DOHH2 (cell line): ENCODE results near the gene WRAP73.

Experiments used
- EZH2phosphoT487 ChIP-seq: fragments of 200-600 bp; sonication (generic); IDR thresholded peaks from 2 replicates; pipeline ENCODE4 v1.6.1; 2017; ENCODE audit warnings: borderline replicate concordance, mild to moderate bottlenecking, antibody characterized with exemption, low read length, moderate library complexity, mixed read lengths
- TF ChIP-seq, protein P1 (sequence below): fragments of 200-600 bp; sonication (generic); IDR thresholded peaks from one replicate; pipeline ENCODE4 v1.5.1; 2014; ENCODE audit warnings: antibody characterized with exemption, mild to moderate bottlenecking, low read depth, low read length; ENCODE audit not compliant: poor library complexity, severe bottlenecking

DNA sequence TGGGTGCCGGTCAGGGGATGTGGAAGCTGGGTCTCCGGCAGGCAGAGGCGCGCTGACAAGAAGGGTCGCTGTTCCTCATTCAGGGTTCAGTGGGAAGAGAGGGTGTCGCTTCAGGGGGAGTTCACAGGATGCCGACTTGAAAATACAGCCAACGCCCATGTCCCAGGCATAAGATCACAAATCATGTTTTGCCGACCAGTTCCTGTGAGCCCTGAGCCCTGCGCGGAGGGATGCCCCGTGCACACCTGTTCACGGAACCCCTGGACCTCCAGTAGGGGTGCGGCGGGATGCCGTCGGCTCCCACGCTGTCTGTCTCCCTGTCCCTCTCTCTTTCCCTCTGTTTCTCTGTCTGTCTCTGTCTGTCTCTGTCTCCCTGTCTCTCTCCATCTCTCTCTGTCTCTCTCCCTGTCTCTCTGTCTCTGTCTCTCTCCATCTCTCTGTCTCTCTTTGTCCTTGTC is 29.2 kb upstream of the WRAP73 start:
- TF ChIP-seq, protein P1, sequence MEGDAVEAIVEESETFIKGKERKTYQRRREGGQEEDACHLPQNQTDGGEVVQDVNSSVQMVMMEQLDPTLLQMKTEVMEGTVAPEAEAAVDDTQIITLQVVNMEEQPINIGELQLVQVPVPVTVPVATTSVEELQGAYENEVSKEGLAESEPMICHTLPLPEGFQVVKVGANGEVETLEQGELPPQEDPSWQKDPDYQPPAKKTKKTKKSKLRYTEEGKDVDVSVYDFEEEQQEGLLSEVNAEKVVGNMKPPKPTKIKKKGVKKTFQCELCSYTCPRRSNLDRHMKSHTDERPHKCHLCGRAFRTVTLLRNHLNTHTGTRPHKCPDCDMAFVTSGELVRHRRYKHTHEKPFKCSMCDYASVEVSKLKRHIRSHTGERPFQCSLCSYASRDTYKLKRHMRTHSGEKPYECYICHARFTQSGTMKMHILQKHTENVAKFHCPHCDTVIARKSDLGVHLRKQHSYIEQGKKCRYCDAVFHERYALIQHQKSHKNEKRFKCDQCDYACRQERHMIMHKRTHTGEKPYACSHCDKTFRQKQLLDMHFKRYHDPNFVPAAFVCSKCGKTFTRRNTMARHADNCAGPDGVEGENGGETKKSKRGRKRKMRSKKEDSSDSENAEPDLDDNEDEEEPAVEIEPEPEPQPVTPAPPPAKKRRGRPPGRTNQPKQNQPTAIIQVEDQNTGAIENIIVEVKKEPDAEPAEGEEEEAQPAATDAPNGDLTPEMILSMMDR = no peak
- TF ChIP-seq EZH2phosphoT487 = no peak
